ENCODE results near the gene RARB.

RARB gene

GRCh38 chr3:25503898-25504301, 75.8 kb downstream of the RARB start:
- no peak for DNase-seq (ENCODE audit: low read depth, low spot score)

DNA sequence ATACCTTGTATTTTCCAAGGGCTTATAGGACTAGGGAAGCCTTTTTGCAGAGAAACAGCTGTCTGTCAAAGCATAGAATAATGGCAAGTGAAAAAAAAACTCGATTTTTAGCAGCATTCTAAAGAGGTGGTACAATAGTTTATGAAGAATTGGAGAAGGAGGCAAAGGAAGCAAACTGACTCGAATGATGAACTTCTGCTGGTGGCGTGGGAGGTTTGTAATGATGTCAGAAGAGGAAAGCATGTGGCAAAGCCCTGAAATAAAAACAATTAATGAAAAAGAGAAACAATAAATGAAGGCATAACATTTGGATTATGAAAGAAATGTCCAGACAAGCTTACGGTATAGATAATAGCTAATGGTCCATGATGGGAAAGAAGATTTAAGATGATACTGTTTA, 77.5 kb downstream of the RARB start:
- no peak for DNase-seq (ENCODE audit: low read depth, low spot score)

GRCh38 chr3:25507811-25508210, 79.7 kb downstream of the RARB start:
- no peak for DNase-seq (ENCODE audit: low read depth, low spot score)

DNA sequence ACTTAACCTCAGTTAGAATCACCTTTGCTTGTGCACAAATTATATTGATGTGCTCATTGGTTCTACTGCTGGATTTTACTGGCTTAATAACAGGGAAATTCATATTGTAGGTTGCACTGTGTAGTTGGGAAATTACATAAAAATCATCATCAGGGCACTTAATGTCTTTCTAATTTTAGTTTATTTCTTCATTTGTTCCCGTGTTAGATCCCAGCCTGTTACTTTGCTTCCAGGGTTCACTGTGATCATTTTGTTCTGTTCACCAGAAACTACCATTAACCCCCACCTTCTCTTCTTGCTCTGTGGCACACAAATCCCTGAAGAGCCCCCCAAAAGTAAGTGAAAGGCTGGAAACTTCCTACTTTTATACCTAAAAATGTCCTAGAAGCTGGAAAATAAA, 80.4 kb downstream of the RARB start:
- DNase-seq (ENCODE audit: low read depth, low spot score), result no peak

- no peak for DNase-seq (ENCODE audit: low read depth, low spot score)
These were observed 80.8 kb downstream of the RARB start for GRCh38 chr3:25508901-25509300.

- no peak for DNase-seq (ENCODE audit: low read depth, low spot score)
These were observed 82.7 kb downstream of the RARB start for GRCh38 chr3:25510797-25511196.

DNA sequence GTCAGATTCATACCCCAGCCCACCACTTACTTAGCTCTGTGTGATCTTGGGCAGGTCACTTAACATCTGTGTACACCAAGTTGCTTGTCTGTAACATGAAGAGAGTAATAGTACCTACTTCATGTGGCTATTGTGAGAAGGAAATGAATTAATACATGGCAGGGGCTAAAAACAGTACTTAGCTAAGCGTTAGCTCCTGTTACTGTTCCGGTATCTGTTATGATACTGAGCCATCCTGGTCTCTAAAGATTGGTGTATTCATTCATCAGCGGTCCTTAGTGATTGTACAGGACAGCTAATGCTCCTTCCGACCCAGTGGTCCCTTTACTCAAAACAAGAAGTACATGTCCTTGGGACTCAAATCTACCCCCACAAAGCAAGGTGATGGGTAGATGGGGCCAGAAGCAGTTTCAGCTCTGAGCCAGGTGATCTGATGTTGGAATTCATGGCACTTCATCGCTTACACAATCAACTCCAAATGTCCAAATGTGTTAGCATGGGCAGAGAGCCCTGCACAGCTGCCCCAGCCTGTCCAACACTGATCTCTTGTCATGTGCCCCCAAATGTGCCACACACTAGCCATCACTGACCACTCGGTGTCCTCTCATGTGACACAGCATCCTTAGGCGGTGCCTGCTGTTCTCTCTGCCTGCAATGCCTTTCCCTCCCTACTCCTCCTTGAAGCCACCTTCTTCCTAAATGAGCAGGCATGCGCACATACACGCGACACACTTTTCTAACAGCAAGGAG, 84.1 kb downstream of the RARB start:
- no peak for DNase-seq (ENCODE audit: low read depth, low spot score)

DNA sequence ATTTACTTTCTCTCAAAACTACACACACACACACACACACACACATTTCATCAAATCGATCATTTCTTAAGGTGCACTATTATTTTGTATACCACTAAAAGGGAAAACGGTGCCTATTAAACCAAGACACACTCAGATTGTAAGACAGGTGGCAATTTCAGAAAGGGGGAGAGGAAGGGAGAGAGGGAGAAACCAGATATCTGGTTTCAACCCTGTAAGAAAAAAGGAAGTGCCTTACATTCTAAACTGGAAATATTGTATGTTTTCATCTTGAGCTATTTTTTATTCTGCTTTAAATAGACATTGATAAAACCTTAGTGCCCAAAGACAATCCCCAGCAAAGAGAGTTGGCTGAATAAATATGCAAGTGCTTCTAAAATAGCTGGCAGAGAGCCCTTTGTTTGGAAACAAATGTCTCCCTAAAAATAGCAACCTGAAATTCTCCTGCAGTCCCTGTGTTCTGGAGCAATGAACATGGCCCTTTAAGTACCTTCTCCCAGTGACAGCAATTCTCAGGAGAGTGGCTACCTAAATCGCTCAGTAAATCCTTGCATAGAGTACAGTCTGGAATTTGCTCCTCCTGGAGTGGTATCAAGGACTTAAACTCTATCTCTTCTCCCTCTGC, 85.7 kb downstream of the RARB start:
- DNase-seq (ENCODE audit: low read depth, low spot score), result no peak

DNA sequence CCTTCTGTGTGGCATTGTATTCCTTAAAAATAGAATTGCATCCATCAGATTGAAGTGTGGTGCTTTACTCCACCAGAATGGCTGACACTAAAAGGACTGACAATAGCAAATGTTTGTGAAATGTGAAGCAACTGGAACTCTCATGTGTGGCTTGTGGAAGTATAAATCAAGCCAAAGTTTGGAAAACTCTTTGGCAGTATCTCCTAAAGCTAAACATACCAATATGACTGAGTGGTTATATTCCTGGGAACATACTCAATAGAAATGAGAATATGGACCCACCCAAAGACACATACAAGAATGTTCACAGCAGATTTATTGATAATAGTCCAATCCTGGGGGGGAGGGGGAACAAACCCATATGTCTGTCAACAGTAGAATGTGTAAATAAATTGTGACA, 87.1 kb downstream of the RARB start:
- no peak for DNase-seq (ENCODE audit: low read depth, low spot score)

DNA sequence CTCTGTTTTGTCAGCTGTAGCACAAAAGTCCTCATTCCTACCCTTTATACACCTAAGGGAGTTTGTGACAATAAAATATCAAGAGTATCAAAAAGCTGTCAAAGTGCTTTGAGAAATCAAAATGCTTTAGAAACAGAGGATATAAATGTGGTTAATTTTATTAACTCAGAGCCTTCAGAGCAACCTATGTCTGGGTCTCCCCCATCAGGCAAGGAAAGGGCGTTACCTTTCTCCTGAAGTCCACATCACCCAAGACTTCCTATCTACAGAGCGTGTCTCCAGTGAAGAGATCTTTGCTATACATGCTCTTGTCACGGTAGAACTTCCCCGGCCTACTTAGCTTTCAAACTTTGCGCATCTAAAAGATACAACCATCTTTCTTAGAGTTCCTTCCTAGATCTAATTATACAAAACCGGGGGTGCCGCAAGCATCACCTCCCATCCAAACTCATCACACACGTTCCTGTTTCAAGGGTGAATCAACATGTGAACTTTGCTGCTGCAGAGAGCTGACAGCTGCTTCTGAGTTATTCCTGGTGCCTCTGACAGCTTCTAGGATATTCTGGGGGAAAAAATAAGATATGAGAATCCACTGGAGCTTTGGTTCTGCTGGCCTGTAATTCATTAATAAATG, 93.0 kb downstream of the RARB start:
- DNase-seq (ENCODE audit: low read depth, low spot score), result no peak

DNA sequence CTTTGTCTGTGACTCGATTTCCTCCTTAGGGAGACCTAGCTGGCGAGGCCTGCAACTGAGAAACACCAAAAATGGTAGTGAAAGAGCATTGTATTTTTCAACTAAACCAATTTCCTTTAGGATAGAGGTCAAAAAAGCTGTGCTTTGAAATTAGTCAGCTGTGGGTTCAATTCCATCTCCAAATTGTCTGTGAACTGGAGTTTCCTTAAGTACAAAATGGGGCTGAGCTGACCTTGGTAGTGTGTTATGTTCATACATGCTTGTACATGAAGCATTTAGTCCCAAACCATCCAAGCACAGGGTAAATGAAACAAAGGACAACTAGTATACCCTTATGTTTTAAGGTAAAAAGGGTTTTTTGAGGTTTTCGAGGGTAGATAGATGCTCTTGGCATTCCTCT, 99.3 kb downstream of the RARB start:
- DNase-seq (ENCODE audit: low read depth, low spot score), result no peak

DNA sequence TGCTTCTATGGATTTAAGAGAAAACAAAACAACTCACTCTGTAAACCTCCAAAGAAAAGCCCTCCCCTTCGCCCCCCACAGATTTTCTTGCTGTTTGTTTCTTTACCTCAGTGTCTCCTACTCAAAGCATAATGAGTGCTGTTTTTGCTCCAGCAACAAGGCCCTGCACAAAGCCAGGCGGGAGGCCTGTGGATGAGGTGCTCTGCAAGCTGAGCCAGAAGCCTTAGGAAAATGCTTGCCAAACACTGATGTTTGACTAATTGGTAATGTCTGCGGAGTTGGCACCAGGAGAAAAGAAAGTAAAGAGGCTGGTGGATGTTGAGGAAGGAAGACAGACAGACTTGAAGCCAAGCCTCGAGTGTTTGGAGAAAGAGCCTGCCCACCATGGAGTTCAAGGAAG, 99.7 kb downstream of the RARB start:
- no peak for DNase-seq (ENCODE audit: low read depth, low spot score)

DNA sequence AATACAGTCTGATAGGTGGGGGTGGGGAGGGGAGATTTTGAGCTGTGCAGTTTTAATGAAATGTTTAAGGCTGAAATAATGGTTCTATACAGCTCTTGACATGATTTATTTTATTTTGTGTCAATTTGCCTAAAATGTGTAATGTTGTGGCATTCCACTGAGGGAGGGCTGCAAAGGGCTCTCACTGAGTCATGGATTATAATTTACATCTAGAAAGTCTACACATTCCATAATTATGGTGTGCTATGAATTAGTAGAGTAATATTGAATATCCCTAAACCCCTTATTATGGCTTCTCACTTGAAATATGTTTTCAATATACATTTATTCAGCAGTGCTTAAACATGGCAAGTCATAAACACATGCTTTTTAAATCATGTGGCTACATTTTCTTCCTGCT, 103.9 kb downstream of the RARB start:
- DNase-seq (ENCODE audit: low read depth, low spot score), result no peak

DNA sequence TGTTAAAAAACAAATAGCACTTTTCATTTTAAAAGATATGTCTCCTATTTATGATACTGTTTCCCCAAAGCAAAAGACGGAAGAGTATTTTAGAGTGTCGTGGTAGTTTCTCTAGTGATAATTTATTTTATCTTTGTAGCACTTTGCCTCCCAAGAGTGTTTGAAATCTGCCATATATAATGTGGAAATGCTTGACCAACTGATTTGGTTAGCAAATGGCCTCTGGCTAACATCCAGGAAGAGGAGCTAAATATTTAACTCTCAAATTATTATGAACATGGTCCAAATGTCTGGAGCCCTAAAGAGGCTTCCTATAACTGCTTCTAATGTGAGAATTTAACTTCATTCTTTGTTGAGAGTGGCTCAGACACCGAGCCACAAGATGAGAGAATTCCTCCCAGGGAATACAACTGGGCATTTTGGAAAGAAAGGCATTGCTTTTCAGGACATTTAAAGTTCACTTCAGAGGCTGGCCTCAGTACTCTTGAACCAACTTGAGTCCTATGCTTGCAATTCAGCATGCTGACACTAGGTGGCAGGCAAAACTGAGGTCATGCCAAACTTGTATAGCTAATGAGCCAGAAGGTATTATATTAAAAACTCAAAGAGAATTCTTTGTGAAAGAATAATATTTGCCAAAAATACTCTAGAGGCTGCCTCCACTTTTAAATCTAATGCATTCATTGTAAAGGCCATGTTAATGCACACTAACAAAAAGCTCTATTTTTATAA, 104.5 kb downstream of the RARB start:
- no peak for DNase-seq (ENCODE audit: low read depth, low spot score)

DNA sequence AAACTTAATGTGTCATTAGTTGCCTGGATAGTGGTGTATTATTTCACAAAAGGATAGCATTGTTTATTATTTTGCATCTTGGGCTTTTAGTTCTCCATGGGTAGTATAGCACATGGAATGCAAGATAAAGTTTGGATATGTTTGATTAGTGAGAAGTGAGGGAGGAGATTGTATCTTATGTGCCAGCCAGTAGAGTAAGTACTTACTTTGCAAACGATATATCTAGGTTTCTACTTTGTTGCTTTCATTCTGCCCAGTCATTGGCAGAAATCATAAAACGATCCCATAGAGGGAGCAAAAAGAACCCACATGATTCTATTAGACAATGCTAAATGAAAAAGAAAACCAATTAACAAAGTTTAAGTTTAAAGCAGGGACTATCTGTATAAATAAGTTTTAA, 105.3 kb downstream of the RARB start:
- DNase-seq (ENCODE audit: low read depth, low spot score), result no peak

- no peak for DNase-seq (ENCODE audit: low read depth, low spot score)
These were observed 105.9 kb downstream of the RARB start for GRCh38 chr3:25534007-25534406.

DNA sequence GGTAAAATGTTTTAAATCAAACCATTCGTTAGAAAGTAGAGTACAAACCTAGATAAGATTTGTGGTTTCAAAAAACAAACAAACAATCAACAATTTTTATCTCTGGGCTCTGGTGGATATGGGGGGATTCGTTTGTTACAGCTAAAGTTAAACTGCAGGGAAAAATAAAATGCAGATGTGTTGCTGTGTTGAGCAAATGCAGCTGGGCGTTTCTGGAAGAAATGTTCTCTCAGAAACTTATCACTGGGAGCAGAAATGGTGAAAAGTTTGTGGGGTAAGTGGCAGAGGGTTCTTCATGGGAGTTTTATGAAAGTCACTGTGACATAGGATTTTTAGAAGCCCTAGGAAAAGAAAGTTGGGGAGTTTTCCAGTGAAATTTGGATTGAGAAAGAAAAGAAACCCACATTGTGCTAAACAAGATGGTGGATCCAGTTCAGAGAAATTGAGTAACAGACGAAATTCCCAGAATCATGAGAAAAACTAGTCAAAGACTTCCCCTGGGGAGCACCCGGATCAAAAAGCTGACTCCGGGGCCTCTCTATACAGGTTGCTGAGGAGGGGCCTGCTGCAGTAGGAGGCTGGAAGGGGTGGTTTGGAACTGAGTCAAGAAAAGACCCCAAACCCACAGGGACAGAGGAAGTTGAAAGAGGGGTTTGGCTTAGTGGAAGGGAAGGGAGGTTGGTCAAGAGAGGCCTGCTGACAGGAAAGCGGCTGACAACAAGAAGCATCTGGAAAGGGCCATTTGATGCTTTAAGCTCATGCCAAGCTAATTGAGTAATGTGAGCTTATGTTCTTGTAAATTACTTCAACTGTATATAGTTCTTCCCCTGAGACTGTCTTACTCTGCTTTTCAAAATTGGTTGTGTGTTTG, 108.7 kb downstream of the RARB start:
- no peak for DNase-seq (ENCODE audit: low read depth, low spot score)

GRCh38 chr3:25537516-25537915, 109.5 kb downstream of the RARB start:
- no peak for DNase-seq (ENCODE audit: low read depth, low spot score)

- no peak for DNase-seq (ENCODE audit: low read depth, low spot score)
These were observed 112.2 kb downstream of the RARB start for GRCh38 chr3:25540273-25540672.

- DNase-seq (ENCODE audit: low read depth, low spot score), result no peak
These were observed 114.5 kb downstream of the RARB start for GRCh38 chr3:25542492-25543039.

- DNase-seq (ENCODE audit: low read depth, low spot score), result no peak
These were observed 119.0 kb downstream of the RARB start for GRCh38 chr3:25547103-25547502.
